ENCODE measurements around the gene C12orf76. TPM values are rescaled to one million over a fixed set of nuclear protein-coding genes. Genes with fewer than 3 reads are reported as not detected.
A peak's percentile ranks its signal among the peaks of the same experiment; 100 is the strongest.
"Not testable (repeated sequence)": the region's sequence is repeated elsewhere in the genome, so short reads cannot be mapped to it uniquely, and the experiment has no call there.

The C12orf76 gene
- total RNA-seq, 3 donors from 2014 or later: 8.5 to 12.5 (median 8.8) TPM

DNA sequence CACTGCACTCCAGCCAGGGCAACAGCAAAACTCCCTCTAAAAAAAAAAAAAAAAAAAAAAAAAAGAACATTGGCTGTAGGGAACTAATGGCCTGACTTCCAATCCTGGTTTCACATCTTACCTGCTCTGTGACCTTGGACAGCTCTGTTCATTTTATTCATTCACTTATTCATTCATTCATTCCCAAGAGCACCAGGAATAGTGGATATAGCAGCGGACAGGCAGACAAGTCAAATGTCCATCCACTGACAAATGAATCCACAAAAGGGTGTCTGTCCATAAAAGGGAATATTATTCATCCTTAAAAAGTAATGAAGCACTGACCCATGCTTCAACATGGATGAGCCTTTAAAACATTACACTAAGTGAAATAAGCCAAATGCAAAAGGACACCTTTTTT lies 27.6 kb upstream of the C12orf76 start:
- intact Hi-C loops (cut with DNase I, micrococcal nuclease): no loop called here
- Histone ChIP-seq H3K36me3 (ENCODE audit: low read depth) (no peaks in the 10 kb centered on the region), H3K4me1 (ENCODE audit: low read depth) (no peaks in the 10 kb centered on the region), H3K9me3 (no peaks in the 10 kb centered on the region), H3K4me3 (no peak overlapping the region)
- no peak for TF ChIP-seq CTCF (IDR thresholded peaks at IDR 0.05)
- DNase-seq (no peak), ATAC-seq (no peak)

DNA sequence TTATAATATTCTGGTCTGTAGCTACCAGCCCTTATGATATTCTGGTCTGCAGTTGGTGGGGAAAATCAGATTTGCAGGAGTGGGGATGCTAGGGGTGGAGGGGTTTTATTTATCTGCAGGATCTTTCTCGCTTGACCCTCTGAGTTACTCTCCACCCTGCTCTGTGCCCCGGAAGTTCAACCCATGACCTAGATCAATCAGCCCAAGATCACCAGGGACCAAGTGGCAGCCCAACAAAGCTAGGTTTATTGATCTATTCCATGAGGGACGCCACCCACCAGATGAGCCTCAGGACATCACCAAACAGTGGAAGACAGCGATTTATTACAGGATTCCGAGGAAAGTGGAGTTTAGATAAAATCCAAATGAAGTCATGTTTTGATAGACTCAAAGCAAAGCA lies 25.8 kb upstream of the C12orf76 start:
- DNase-seq (no peak), ATAC-seq (no peak)
- H3K36me3 ChIP-seq (ENCODE audit: low read depth): no peaks in the 10 kb centered on the region
- H3K4me1 ChIP-seq (ENCODE audit: low read depth): no peaks in the 10 kb centered on the region
- no peak overlapping the region for H3K4me3 ChIP-seq
- intact Hi-C loops (cut with DNase I, micrococcal nuclease): no loop called here
- TF ChIP-seq CTCF (IDR thresholded peaks at IDR 0.05): no peak
- no peaks in the 10 kb centered on the region for H3K9me3 ChIP-seq

- no peak for TF ChIP-seq CTCF (IDR thresholded peaks at IDR 0.05)
- H3K4me1 ChIP-seq (ENCODE audit: low read depth): no peaks in the 10 kb centered on the region
- ATAC-seq (peak; percentile 51), DNase-seq (peak; percentile 38 to 59 (median 38))
- no peak overlapping the region for H3K4me3 ChIP-seq
- no peaks in the 10 kb centered on the region for H3K9me3 ChIP-seq
- H3K36me3 ChIP-seq (ENCODE audit: low read depth): no peaks in the 10 kb centered on the region
- intact Hi-C loops (cut with DNase I, micrococcal nuclease): no loop called here
Observed at GRCh38 chr12:110073049-110073831, 24.9 kb upstream of the C12orf76 start.

DNA sequence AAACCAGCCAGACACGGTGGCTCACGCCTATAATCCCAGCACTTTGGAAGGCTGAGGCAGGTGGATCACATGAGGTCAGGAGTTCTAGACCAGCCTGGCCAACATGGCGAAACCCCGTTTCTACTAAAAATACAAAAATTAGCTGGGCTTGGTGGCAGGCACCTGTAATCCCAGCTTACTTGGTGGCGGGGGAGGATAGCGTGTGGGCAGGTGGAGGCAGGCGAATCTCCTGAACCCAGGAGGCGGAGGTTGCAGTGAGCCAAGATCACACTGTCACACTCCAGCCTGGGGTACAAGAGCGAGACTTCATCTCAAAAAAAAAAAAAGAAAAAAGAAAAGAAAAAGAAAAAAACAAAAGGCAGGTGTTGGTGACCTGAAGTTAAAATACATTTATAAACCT lies 24.3 kb upstream of the C12orf76 start:
- H3K9me3 ChIP-seq; H3K4me1 ChIP-seq (ENCODE audit: low read depth); intact Hi-C loops (cut with DNase I, micrococcal nuclease); ATAC-seq; H3K36me3 ChIP-seq (ENCODE audit: low read depth); DNase-seq; H3K4me3 ChIP-seq: not testable (repeated sequence)

DNA sequence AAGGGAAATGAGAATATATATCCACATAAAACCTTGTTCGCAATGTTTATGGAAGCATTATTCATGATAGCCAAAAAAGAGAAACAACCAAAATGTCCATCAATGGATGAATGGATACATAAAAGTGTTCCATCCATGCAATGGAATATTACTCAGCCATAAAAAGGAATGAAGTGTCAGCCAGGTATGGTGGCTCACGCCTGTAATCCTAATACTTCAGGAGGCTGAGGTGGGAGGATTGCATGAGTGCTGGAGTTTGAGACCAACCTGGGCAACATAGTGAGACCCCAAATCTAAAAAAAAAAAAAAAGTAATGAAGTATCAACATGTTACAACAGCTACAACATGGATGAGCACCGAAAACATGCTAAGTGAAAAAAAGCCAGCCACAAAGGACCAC lies 23.6 kb upstream of the C12orf76 start:
- Histone ChIP-seq H3K4me1 (ENCODE audit: low read depth) (no peaks in the 10 kb centered on the region), H3K9me3 (no peaks in the 10 kb centered on the region), H3K36me3 (ENCODE audit: low read depth) (no peaks in the 10 kb centered on the region), H3K4me3 (no peak overlapping the region)
- DNase-seq: no peak
- no peak for TF ChIP-seq CTCF (IDR thresholded peaks at IDR 0.05)
- no peak for ATAC-seq
- intact Hi-C loops (cut with DNase I, micrococcal nuclease): no loop called here

- Histone ChIP-seq H3K4me3 (no peak overlapping the region), H3K36me3 (ENCODE audit: low read depth) (no peaks in the 10 kb centered on the region), H3K4me1 (ENCODE audit: low read depth) (no peaks in the 10 kb centered on the region), H3K9me3 (no peaks in the 10 kb centered on the region)
- intact Hi-C loops (cut with DNase I, micrococcal nuclease): no loop called here
- DNase-seq (no peak), ATAC-seq (no peak)
- no peak for TF ChIP-seq CTCF (IDR thresholded peaks at IDR 0.05)
Observed at GRCh38 chr12:110071504-110071903, 23.2 kb upstream of the C12orf76 start.

Measured in mucosa of descending colon (tissue), 3 donors.